Upper lobe of left lung (tissue), 4 donors: ENCODE results near the gene PPP3R1.

ENCODE experiments used
- CTCF ChIP-seq, 6 experiments: fragments of 450-650 bp in 4 of 6; fragments of 200-600 bp in 2 of 6; sonication (generic) in 2 of 6; IDR thresholded peaks; one replicate each; pipeline ENCODE4 v1.5.1; 2016 to 2019; ENCODE audit warnings: antibody characterized with exemption in 6 of 6
- EP300 ChIP-seq, 4 donors: sonication (generic); formaldehyde crosslinking; IDR thresholded peaks; one replicate each; pipeline ENCODE4 v1.5.1; 2017; ENCODE audit warnings: antibody characterized with exemption in 4 of 4, control low read depth in 2 of 4

- no peak for TF ChIP-seq EP300 (IDR thresholded peaks at IDR 0.05)
- TF ChIP-seq CTCF (IDR thresholded peaks at IDR 0.05) = no peak
Measured at GRCh38 chr2:68193787-68194372, 58.5 kb downstream of the PPP3R1 start.
